Esophagus muscularis mucosa (tissue), 4 donors: ENCODE measurements around the gene TMCC1. TPM values are rescaled to one million over a fixed set of nuclear protein-coding genes. Genes with fewer than 3 reads are reported as not detected.
"Not testable (repeated sequence)": the region's sequence is repeated elsewhere in the genome, so short reads cannot be mapped to it uniquely, and the experiment has no call there.

Source experiments
- DNase-seq: peaks from one replicate; pipeline ENCODE4 v3.0.0-alpha.2; 2017; ENCODE audit errors: extremely low spot score
- H3K27ac ChIP-seq, 4 donors: fragments of 200-600 bp; sonication (generic); replicated peaks in 1 of 4; 1 replicate in 3 of 4; 2 replicates in 1 of 4; pipeline ENCODE4 v1.5.1; 2016 to 2019; ENCODE audit warnings: mild to moderate bottlenecking in 1 of 4
- H3K27me3 ChIP-seq, 4 donors: fragments of 200-600 bp; sonication (generic); one replicate each; pipeline versions ENCODE4 v1.5.1 to v1.6.0; 2016 to 2019
- H3K36me3 ChIP-seq, 4 donors: fragments of 200-600 bp; sonication (generic); one replicate each; pipeline ENCODE4 v1.5.1; 2016 to 2019
- H3K4me1 ChIP-seq, 4 donors: fragments of 200-600 bp; sonication (generic); one replicate each; pipeline ENCODE4 v1.5.1; 2016 to 2019
- H3K4me3 ChIP-seq, 4 donors: fragments of 200-600 bp; sonication (generic); 1 replicate in 2 of 4; 2 replicates in 2 of 4; pipeline ENCODE4 v1.5.1; 2016 to 2019; ENCODE audit warnings: mild to moderate bottlenecking in 4 of 4, moderate library complexity in 1 of 4
- H3K9me3 ChIP-seq, 4 donors: fragments of 200-600 bp; sonication (generic); 1 replicate in 3 of 4; 2 replicates in 1 of 4; pipeline ENCODE4 v1.5.1; 2016 to 2019
- EP300 ChIP-seq: sonication (generic); formaldehyde crosslinking; IDR thresholded peaks from one replicate; pipeline ENCODE4 v1.6.1; 2017; ENCODE audit warnings: antibody characterized with exemption
- POLR2A ChIP-seq: fragments of 450-650 bp; IDR thresholded peaks from one replicate; pipeline ENCODE4 v1.6.1; 2017; ENCODE audit warnings: antibody characterized with exemption, moderate library complexity, mild to moderate bottlenecking, low read depth
- POLR2AphosphoS5 ChIP-seq, 2 donors: sonication (generic); formaldehyde crosslinking; IDR thresholded peaks; one replicate each; pipeline ENCODE4 v1.6.1; 2017; ENCODE audit warnings: antibody characterized with exemption in 2 of 2
- whole genome bisulfite sequencing: methylation state at CpG from one replicate; pipeline ENCODE4 v1.1.5; 2018; 5-methylcytosine and 5-hydroxymethylcytosine counted together
- intact Hi-C: fragments of 100-400 bp; cut with DNase I; formaldehyde crosslinking; loops from one replicate; pipeline ENCODE4 v1.15.1; 2023
- total RNA-seq, 4 donors: library from RNA; depleted of rRNA; stranded (reverse); fragments of >200 nt; gene quantifications; one replicate each; pipeline versions ENCODE4 v1.1.0 to v1.2.1, GENCODE V29; 2016
- TF ChIP-seq, protein P1 (sequence below), 3 experiments: fragments of 200-600 bp in 2 of 3; fragments of 450-650 bp in 1 of 3; sonication (generic) in 2 of 3; IDR thresholded peaks; one replicate each; pipeline ENCODE4 v1.5.1; 2017 to 2019; ENCODE audit warnings: antibody characterized with exemption in 3 of 3, mild to moderate bottlenecking in 2 of 3, moderate library complexity in 1 of 3

Gene TMCC1
- total RNA-seq, 4 donors from 2014 or later = 24.5 to 36.2 (median 28.9) TPM

- no peak for TF ChIP-seq POLR2A
- TF ChIP-seq POLR2AphosphoS5 (IDR thresholded peaks at IDR 0.05) = no peak
- WGBS = 96% methylated on average over 8 of the region's 8 CpGs
- intact Hi-C loops = no loop called here
Observed at GRCh38 chr3:129918461-129918860, 24.9 kb upstream of the TMCC1 start.

DNA sequence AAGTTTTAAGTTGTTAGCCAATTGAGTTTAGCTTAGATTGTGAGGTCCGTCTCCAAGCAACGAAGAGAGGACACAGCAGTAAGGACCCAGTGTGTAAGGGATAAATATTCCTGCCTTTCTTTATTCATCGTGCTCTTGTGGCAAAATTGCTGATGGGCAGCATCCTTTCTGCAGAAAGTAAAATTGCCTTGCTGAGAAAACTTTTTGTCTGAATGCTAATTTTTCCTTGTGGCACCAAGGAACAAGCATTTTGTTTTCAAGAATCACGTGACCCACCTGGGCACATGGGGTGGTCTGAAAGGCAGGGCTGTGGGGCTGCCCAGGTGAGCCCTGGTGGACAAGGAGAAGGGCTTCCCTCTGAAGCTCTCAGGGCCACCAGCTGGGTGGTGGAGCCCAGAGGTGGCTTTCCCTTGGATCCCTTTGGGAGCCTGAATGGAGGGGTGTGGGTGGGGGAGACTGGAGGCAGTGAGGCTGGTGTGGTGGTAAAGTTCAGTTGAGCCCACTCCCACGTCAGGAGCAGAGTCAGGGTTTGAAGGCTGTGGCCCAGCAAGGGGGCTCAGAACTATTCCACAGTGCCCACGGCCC is 24.0 kb upstream of the TMCC1 start:
- no peak overlapping the region for H3K27ac ChIP-seq
- DNase-seq = no peak
- TF ChIP-seq, protein P1, sequence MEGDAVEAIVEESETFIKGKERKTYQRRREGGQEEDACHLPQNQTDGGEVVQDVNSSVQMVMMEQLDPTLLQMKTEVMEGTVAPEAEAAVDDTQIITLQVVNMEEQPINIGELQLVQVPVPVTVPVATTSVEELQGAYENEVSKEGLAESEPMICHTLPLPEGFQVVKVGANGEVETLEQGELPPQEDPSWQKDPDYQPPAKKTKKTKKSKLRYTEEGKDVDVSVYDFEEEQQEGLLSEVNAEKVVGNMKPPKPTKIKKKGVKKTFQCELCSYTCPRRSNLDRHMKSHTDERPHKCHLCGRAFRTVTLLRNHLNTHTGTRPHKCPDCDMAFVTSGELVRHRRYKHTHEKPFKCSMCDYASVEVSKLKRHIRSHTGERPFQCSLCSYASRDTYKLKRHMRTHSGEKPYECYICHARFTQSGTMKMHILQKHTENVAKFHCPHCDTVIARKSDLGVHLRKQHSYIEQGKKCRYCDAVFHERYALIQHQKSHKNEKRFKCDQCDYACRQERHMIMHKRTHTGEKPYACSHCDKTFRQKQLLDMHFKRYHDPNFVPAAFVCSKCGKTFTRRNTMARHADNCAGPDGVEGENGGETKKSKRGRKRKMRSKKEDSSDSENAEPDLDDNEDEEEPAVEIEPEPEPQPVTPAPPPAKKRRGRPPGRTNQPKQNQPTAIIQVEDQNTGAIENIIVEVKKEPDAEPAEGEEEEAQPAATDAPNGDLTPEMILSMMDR (IDR thresholded peaks at IDR 0.05) = no peak
- no peak overlapping the region for H3K4me3 ChIP-seq
- H3K27me3 ChIP-seq = no peaks in the 10 kb centered on the region
- H3K9me3 ChIP-seq = peaks cover 0 to 41% (median 38%) of the 10 kb centered on the region in 4 donors
- intact Hi-C loops = no loop called here
- H3K4me1 ChIP-seq = no peaks in the 10 kb centered on the region
- whole genome bisulfite sequencing = 84% methylated on average over 5 of the region's 6 CpGs
- no peaks in the 10 kb centered on the region for H3K36me3 ChIP-seq

More at GRCh38 chr3:129918461-129918860, 24.9 kb upstream of the TMCC1 start:
- H3K4me3 ChIP-seq = no peak overlapping the region
- no peaks in the 10 kb centered on the region for H3K36me3 ChIP-seq
- peaks cover 0 to 44% (median 39%) of the 10 kb centered on the region in 4 donors for H3K9me3 ChIP-seq
- no peak overlapping the region for H3K27ac ChIP-seq
- DNase-seq = no peak
- H3K4me1 ChIP-seq = no peaks in the 10 kb centered on the region
- no peaks in the 10 kb centered on the region for H3K27me3 ChIP-seq

DNA sequence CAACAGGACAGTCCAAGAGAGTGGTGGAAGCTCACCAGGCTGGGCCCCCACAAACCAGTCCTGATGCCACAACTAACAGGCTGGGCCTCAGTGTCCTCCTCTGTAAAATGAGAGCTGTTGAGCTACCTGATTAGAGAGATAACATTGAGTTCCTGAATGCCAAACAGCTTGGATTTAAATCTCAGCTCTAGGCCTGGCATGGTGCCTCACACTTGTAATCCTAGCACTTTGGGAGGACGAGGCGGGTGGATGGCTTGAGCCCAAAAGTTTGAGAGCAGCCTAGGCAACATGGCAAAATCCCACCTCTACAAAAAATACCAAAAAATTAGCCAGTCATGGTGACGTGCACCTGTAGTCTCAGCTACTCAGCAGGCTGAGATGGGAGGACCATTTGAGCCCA is 20.1 kb upstream of the TMCC1 start:
- intact Hi-C loops = no loop called here
- no peak for DNase-seq
- Histone ChIP-seq H3K4me3 (no peak overlapping the region), H3K4me1 (no peaks in the 10 kb centered on the region), H3K27ac (no peak overlapping the region), H3K9me3 (peaks cover 0 to 37% (median 31%) of the 10 kb centered on the region in 4 donors), H3K27me3 (no peaks in the 10 kb centered on the region), H3K36me3 (no peaks in the 10 kb centered on the region)
- 80% methylated on average over 3 of the region's 3 CpGs for WGBS
- TF ChIP-seq EP300 = no peak
- no peak for TF ChIP-seq POLR2A
- no peak for TF ChIP-seq POLR2AphosphoS5 (IDR thresholded peaks at IDR 0.05)
- TF ChIP-seq, protein P1 (IDR thresholded peaks at IDR 0.05) = no peak

DNA sequence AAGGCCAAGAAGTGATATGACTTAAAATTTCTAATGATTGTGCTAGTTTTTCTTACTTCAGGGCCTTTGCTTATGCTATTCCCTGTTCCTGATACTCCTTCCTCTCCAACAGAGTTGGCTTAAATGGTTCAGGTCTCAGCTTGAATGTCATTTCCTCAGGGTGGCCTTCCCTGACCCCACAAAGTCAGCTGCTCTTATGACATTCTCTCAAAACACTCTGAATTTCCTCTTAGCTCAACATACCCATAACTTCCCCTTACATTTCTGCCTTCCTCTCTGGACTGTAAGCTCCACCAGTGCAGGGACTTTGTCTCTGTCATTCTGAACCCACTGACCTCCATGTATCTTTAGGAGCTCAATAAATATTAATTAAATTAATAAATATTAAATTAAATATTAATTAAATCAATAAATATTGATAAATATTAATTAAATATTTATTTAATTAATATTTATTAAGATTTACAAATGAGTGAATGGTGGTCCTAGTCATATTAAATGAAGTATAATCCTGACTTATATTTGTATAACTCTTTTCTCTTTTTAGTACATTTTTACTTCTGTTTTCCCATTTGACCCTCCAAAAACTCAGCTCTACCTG is 17.9 kb upstream of the TMCC1 start:
- Histone ChIP-seq H3K9me3 (peaks cover 0 to 18% (median 14%) of the 10 kb centered on the region in 4 donors), H3K4me1 (no peaks in the 10 kb centered on the region), H3K27ac (no peak overlapping the region), H3K4me3 (no peak overlapping the region), H3K27me3 (no peaks in the 10 kb centered on the region), H3K36me3 (no peaks in the 10 kb centered on the region)
- no peak for TF ChIP-seq POLR2A
- TF ChIP-seq, protein P1 (IDR thresholded peaks at IDR 0.05) = no peak
- intact Hi-C loops = no loop called here
- DNase-seq = no peak

DNA sequence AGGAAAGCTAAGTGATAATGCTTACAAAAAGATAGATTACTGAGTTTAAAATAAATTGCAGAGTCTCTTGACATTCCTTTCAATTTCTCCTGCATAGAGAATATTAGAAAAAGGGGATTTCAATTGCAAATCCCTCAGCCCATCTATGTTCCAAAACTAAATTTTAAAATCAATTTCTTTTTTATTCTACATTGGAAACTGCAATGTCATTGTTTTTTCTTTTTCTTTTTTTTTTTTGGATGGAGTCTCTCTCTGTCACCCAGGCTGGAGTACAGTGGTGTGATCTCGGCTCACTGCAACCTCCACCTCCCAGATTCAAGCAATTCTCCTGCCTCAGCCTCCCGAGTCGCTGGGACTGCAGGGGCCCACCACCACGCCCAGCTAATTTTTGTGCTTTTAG is 15.7 kb upstream of the TMCC1 start:
- intact Hi-C loops, DNase-seq, H3K27me3 ChIP-seq, H3K36me3 ChIP-seq, H3K4me3 ChIP-seq, H3K27ac ChIP-seq, H3K4me1 ChIP-seq: not testable (repeated sequence)
- WGBS = 97% methylated on average over 4 of the region's 4 CpGs
- H3K9me3 ChIP-seq = peaks cover 0 to 20% (median 10%) of the 10 kb centered on the region in 4 donors

DNA sequence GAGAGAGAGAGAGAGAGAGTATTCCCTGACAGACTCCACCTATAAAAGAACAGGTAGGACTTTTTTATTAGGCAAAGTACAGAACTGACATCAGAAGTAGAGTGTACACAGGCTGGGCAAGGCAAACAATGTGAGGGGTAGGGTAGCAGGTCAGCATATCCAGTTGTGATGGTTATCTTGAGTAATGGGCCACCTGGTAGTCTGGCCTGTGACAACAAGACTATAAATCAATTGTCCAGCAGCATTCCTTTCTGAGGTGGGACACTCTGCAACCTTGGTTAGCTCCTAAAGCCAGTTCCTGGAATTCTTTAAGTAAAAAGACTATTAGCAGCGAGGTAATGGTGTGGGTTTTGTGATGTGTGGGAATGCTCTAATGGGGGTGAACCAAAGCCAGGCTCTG is 14.9 kb upstream of the TMCC1 start:
- H3K9me3 ChIP-seq = peaks cover 0 to 20% (median 10%) of the 10 kb centered on the region in 4 donors
- TF ChIP-seq, protein P1 (IDR thresholded peaks at IDR 0.05) = no peak
- TF ChIP-seq POLR2A (no peak), POLR2AphosphoS5 (IDR thresholded peaks at IDR 0.05) (no peak), EP300 (no peak)
- H3K27me3 ChIP-seq = no peaks in the 10 kb centered on the region
- WGBS = 94% methylated on average over 1 of the region's 1 CpG
- no peaks in the 10 kb centered on the region for H3K4me1 ChIP-seq
- no peaks in the 10 kb centered on the region for H3K36me3 ChIP-seq
- DNase-seq = no peak
- no peak overlapping the region for H3K27ac ChIP-seq
- intact Hi-C loops = no loop called here
- H3K4me3 ChIP-seq = no peak overlapping the region

DNA sequence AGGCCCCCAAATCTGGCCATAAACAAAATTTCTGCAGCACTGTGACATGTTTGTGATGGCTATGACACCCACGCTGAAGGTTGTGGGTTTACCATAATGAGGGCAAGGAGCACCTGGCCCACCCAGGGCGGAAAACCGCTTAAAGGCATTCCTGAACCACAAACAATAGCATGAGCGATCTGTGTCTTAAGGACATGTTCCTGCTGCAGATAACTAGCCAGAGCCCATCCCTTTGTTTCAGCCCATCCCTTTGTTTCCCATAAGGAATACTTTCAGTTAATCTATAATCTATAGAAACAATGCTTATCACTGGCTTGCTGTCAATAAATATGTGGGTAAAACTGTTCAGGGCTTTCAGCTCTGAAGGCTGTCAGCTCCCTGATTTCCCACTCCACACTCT is 7.8 kb upstream of the TMCC1 start:
- WGBS = 98% methylated on average over 4 of the region's 4 CpGs
- peaks cover 0 to 11% (median 6%) of the 10 kb centered on the region in 4 donors for H3K9me3 ChIP-seq

More for the DNA sequence above, 7.8 kb upstream of the TMCC1 start:
- intact Hi-C loops, H3K36me3 ChIP-seq, DNase-seq, H3K27ac ChIP-seq, H3K27me3 ChIP-seq, H3K4me1 ChIP-seq, H3K4me3 ChIP-seq: not testable (repeated sequence)
